ENCODE measurements around the gene SMC6. TPM values are rescaled to one million over a fixed set of nuclear protein-coding genes. Genes with fewer than 3 reads are reported as not detected.

The SMC6 gene
- total RNA-seq, 2 donors from 2014 or later = 10.4 to 13.4 TPM

DNA sequence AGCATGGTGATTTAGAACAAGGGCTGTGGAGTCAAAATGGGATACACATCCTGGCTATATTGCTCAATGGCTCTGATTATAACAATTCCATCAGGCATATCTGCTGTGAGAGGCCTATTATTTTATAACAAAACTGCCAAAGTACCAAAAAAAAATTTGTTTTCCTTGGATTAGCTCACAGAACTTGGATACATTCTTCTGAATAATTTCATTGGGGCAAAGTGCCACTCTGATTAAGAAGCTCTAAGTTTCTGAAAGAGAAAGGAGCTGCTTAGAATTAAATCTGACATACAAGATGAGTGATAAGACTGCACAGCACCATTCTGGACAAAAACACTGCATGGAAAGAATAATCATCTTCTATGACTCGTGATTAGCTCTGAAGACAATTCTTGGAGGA is 85.7 kb downstream of the SMC6 start:
- Histone ChIP-seq H3K4me1 (ENCODE audit: control insufficient read depth in 1 of 2, low read depth in 2 of 2) (no peaks in the 10 kb centered on the region), H3K4me3 (no peak overlapping the region), H3K9me3 (no peaks in the 10 kb centered on the region), H3K27ac (no peak overlapping the region), H3K36me3 (peaks cover 22% of the 10 kb centered on the region), H3K27me3 (replicated peaks; ENCODE audit: insufficient read depth) (no peaks in the 10 kb centered on the region)
- TF ChIP-seq, protein P1, sequence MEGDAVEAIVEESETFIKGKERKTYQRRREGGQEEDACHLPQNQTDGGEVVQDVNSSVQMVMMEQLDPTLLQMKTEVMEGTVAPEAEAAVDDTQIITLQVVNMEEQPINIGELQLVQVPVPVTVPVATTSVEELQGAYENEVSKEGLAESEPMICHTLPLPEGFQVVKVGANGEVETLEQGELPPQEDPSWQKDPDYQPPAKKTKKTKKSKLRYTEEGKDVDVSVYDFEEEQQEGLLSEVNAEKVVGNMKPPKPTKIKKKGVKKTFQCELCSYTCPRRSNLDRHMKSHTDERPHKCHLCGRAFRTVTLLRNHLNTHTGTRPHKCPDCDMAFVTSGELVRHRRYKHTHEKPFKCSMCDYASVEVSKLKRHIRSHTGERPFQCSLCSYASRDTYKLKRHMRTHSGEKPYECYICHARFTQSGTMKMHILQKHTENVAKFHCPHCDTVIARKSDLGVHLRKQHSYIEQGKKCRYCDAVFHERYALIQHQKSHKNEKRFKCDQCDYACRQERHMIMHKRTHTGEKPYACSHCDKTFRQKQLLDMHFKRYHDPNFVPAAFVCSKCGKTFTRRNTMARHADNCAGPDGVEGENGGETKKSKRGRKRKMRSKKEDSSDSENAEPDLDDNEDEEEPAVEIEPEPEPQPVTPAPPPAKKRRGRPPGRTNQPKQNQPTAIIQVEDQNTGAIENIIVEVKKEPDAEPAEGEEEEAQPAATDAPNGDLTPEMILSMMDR (IDR thresholded peaks at IDR 0.05) = no peak
- no peak for ATAC-seq (ENCODE audit: insufficient number of reproducible peaks, low FRiP score, low read depth)
- no peak for DNase-seq (ENCODE audit: low spot score)

GRCh38 chr2:17664534-17664933 is 89.1 kb downstream of the SMC6 start:
- ATAC-seq (ENCODE audit: insufficient number of reproducible peaks, low FRiP score, low read depth) (no peak), DNase-seq (ENCODE audit: low spot score) (no peak)
- Histone ChIP-seq H3K9me3 (no peaks in the 10 kb centered on the region), H3K27ac (no peak overlapping the region), H3K4me3 (no peak overlapping the region), H3K36me3 (peaks cover 16% of the 10 kb centered on the region), H3K27me3 (replicated peaks; ENCODE audit: insufficient read depth) (no peaks in the 10 kb centered on the region), H3K4me1 (ENCODE audit: control insufficient read depth in 1 of 2, low read depth in 2 of 2) (no peaks in the 10 kb centered on the region)
- TF ChIP-seq, protein P1 (IDR thresholded peaks at IDR 0.05) = no peak

- TF ChIP-seq, protein P1 (IDR thresholded peaks at IDR 0.05) = no peak
- no peaks in the 10 kb centered on the region for H3K4me1 ChIP-seq (ENCODE audit: control insufficient read depth in 1 of 2, low read depth in 2 of 2)
- H3K27ac ChIP-seq = no peak overlapping the region
- no peaks in the 10 kb centered on the region for H3K9me3 ChIP-seq
- peaks cover 11% of the 10 kb centered on the region for H3K36me3 ChIP-seq
- ATAC-seq (ENCODE audit: insufficient number of reproducible peaks, low FRiP score, low read depth) = no peak
- H3K27me3 ChIP-seq (replicated peaks; ENCODE audit: insufficient read depth) = no peaks in the 10 kb centered on the region
- no peak overlapping the region for H3K4me3 ChIP-seq
- no peak for DNase-seq (ENCODE audit: low spot score)
Observed at GRCh38 chr2:17662723-17663122, 90.9 kb downstream of the SMC6 start.

- H3K27me3 ChIP-seq (replicated peaks; ENCODE audit: insufficient read depth) = no peaks in the 10 kb centered on the region
- no peak for ATAC-seq (ENCODE audit: insufficient number of reproducible peaks, low FRiP score, low read depth)
- TF ChIP-seq, protein P1 (IDR thresholded peaks at IDR 0.05) = no peak
- no peak overlapping the region for H3K27ac ChIP-seq
- H3K4me3 ChIP-seq = no peak overlapping the region
- H3K4me1 ChIP-seq (ENCODE audit: control insufficient read depth in 1 of 2, low read depth in 2 of 2) = no peaks in the 10 kb centered on the region
- DNase-seq (ENCODE audit: low spot score) = no peak
- H3K36me3 ChIP-seq = peaks cover 10% of the 10 kb centered on the region
- no peaks in the 10 kb centered on the region for H3K9me3 ChIP-seq
Observed at GRCh38 chr2:17661460-17661859, 92.2 kb downstream of the SMC6 start.

DNA sequence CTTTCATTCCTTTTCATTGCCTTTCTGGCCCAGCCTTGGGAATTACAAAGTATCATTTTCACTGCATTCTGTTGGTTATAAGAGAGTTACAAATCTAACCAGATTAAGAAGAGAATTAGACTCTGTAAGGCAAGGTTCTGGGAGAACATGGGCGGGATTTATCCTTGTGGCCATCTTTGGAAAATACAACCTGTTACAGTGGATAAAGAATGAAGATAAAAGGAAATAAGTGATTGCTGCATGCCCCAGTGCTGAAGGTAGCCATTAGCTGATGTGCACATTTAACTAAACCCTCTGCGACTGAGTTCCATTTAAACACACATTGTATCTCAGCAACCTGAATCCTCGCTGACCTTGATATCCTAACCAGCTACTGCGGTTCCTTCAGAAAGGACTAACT is 93.4 kb downstream of the SMC6 start:
- H3K9me3 ChIP-seq = no peaks in the 10 kb centered on the region
- TF ChIP-seq, protein P1 (IDR thresholded peaks at IDR 0.05) = no peak
- H3K36me3 ChIP-seq = peaks cover 4% of the 10 kb centered on the region
- ATAC-seq (ENCODE audit: insufficient number of reproducible peaks, low FRiP score, low read depth) = no peak
- no peak overlapping the region for H3K4me3 ChIP-seq
- no peak overlapping the region for H3K27ac ChIP-seq
- H3K27me3 ChIP-seq (replicated peaks; ENCODE audit: insufficient read depth) = no peaks in the 10 kb centered on the region
- no peak for DNase-seq (ENCODE audit: low spot score)
- H3K4me1 ChIP-seq (ENCODE audit: control insufficient read depth in 1 of 2, low read depth in 2 of 2) = no peaks in the 10 kb centered on the region
